ENCODE results near the gene OGG1.

GRCh38 chr3:9742560-9742959, 7.2 kb upstream of the OGG1 start:
- TF ChIP-seq CTCF (IDR thresholded peaks at IDR 0.05) (no peak), EP300 (IDR thresholded peaks at IDR 0.05) (no peak), POLR2A (IDR thresholded peaks at IDR 0.05) (no peak), POLR2AphosphoS5 (IDR thresholded peaks at IDR 0.05) (no peak)
